ENCODE results near the gene ABHD12.
A peak's percentile ranks its signal among the peaks of the same experiment; 100 is the strongest.
"Not testable (repeated sequence)": the region's sequence is repeated elsewhere in the genome, so short reads cannot be mapped to it uniquely, and the experiment has no call there.

The ABHD12 gene

GRCh38 chr20:25353353-25353746 is 37.3 kb downstream of the ABHD12 start:
- no peak for DNase-seq

GRCh38 chr20:25352746-25353145 is 37.9 kb downstream of the ABHD12 start:
- DNase-seq, result no peak

GRCh38 chr20:25351024-25351360 is 39.6 kb downstream of the ABHD12 start:
- no peak for DNase-seq

- DNase-seq, result no peak
Measured at GRCh38 chr20:25346349-25346748, 44.3 kb downstream of the ABHD12 start.

- DNase-seq, result no peak
Measured at GRCh38 chr20:25345721-25346120, 44.9 kb downstream of the ABHD12 start.

- no peak for DNase-seq
Measured at GRCh38 chr20:25344634-25345033, 46.0 kb downstream of the ABHD12 start.

- DNase-seq, result no peak
Measured at GRCh38 chr20:25341716-25342680, 48.6 kb downstream of the ABHD12 start.

GRCh38 chr20:25340380-25340779 is 50.3 kb downstream of the ABHD12 start:
- DNase-seq, result no peak

- no peak for DNase-seq
Measured at GRCh38 chr20:25339608-25340007, 51.0 kb downstream of the ABHD12 start.

- no peak for DNase-seq
Measured at GRCh38 chr20:25338112-25339023, 52.3 kb downstream of the ABHD12 start.

- no peak for DNase-seq
Measured at GRCh38 chr20:25336561-25337422, 53.8 kb downstream of the ABHD12 start.

- not testable (repeated sequence) for DNase-seq
Measured at GRCh38 chr20:25334972-25335371, 55.7 kb downstream of the ABHD12 start.

- DNase-seq, result no peak
Measured at GRCh38 chr20:25328954-25329498, 61.6 kb downstream of the ABHD12 start.

- no peak for DNase-seq
Measured at GRCh38 chr20:25327521-25328235, 63.0 kb downstream of the ABHD12 start.

- DNase-seq, result no peak
Measured at GRCh38 chr20:25325997-25326396, 64.6 kb downstream of the ABHD12 start.

- DNase-seq, result no peak
Measured at GRCh38 chr20:25325073-25325472, 65.6 kb downstream of the ABHD12 start.

- DNase-seq, result peak; percentile 68
Measured at GRCh38 chr20:25324412-25324811, 66.2 kb downstream of the ABHD12 start.

GRCh38 chr20:25323496-25324246 is 67.0 kb downstream of the ABHD12 start:
- DNase-seq, result no peak

GRCh38 chr20:25321991-25322390 is 68.6 kb downstream of the ABHD12 start:
- DNase-seq, result no peak

GRCh38 chr20:25321262-25321831 is 69.3 kb downstream of the ABHD12 start:
- DNase-seq, result no peak
